H1 (cell line): ENCODE data around the gene GNAL. TPM values are rescaled to one million over a fixed set of nuclear protein-coding genes. Genes with fewer than 3 reads are reported as not detected.

Experiments
- EGR1 ChIP-seq: IDR thresholded peaks from 2 replicates; pipeline ENCODE4 v1.6.1; 2011; ENCODE audit warnings: low read depth, low read length, borderline replicate concordance
- EP300 ChIP-seq, 2 experiments: IDR thresholded peaks; 1 replicate in 1 of 2; 2 replicates in 1 of 2; pipeline ENCODE4 v1.6.1; 2011 to 2012; ENCODE audit warnings: low read depth in 2 of 2, low read length in 2 of 2, mild to moderate bottlenecking in 2 of 2, borderline replicate concordance in 1 of 2, inconsistent platforms in 1 of 2, moderate library complexity in 1 of 2
- NANOG ChIP-seq: IDR thresholded peaks from 2 replicates; pipeline ENCODE4 v1.6.1; 2011; ENCODE audit warnings: low read length, low read depth, mild to moderate bottlenecking, inconsistent platforms; ENCODE audit not compliant: insufficient read depth, poor library complexity, severe bottlenecking
- RAD21 ChIP-seq, 2 experiments: IDR thresholded peaks in 1 of 2; conservative IDR thresholded peaks in 1 of 2; 2 replicates each; pipeline ENCODE4 v1.6.1; 2011; ENCODE audit warnings: low read depth in 2 of 2, low read length in 2 of 2, improper control_type of control experiment in 1 of 2, inconsistent platforms in 1 of 2, mild to moderate bottlenecking in 1 of 2, moderate library complexity in 1 of 2
- SIN3A ChIP-seq, 2 experiments: IDR thresholded peaks in 1 of 2; conservative IDR thresholded peaks in 1 of 2; 2 replicates each; pipeline ENCODE4 v1.6.1; 2011 to 2012; ENCODE audit warnings: low read length in 2 of 2, improper control_type of control experiment in 1 of 2, low read depth in 1 of 2, mild to moderate bottlenecking in 1 of 2
- TEAD4 ChIP-seq: IDR thresholded peaks from 2 replicates; pipeline ENCODE4 v1.6.1; 2012; ENCODE audit warnings: low read depth, low read length, inconsistent platforms, mixed read lengths
- polyA plus RNA-seq, 7 experiments: library from polyadenylated mRNA; depleted of rRNA in 3 of 7; stranded (reverse) in 5 of 7; unstranded in 2 of 7; fragments of >200 nt in 5 of 7; fragments of 200-250 nt in 2 of 7; gene quantifications; 1 replicate in 5 of 7; 2 replicates in 1 of 7; 4 replicates in 1 of 7; pipeline versions ENCODE4 v1.2.1 to v1.2.3, GENCODE V29; 2011 to 2013; ENCODE audit warnings: missing spikeins in 2 of 7, mixed read lengths in 2 of 7
- total RNA-seq: library from RNA; stranded (reverse); fragmentation: NEBNext Ultra II Directional; extraction: Animal tissue kit (Norgen Biotek cat#: 25700); gene quantifications from 2 replicates; pipeline ENCODE4 v1.2.1, GENCODE V29; 2021

The GNAL gene
- total and polyA plus RNA-seq, 2 of the 8 experiments (the other 6 are each of a cell fraction or from before 2014, with no cell fraction given): 13.2 to 18.3 TPM

GRCh38 chr18:11658019-11658418, 31.0 kb upstream of the GNAL start (continued):
- no peak for TF ChIP-seq TEAD4
- TF ChIP-seq SIN3A (conservative IDR thresholded peaks at IDR 0.05 in 1 of 2, IDR thresholded peaks at IDR 0.05 in 1 of 2; ENCODE audit: low read depth in 1 of 2, low read length in 2 of 2): no peak
- TF ChIP-seq NANOG: no peak
- TF ChIP-seq RAD21 (IDR thresholded peaks at IDR 0.05 in 1 of 2, conservative IDR thresholded peaks at IDR 0.05 in 1 of 2; ENCODE audit: low read depth in 2 of 2, low read length in 2 of 2): no peak
- no peak for TF ChIP-seq EP300 (IDR thresholded peaks at IDR 0.05; ENCODE audit: borderline replicate concordance in 1 of 2, low read depth in 2 of 2, low read length in 2 of 2)
- TF ChIP-seq EGR1: no peak
- TF ChIP-seq, all 59 proteins: peak for 0
